HEK293 (cell line): ENCODE data around the gene CD300E.
A peak's percentile ranks its signal among the peaks of the same experiment; 100 is the strongest.

Source experiments
- FEZF1 ChIP-seq: fragments of 450-650 bp; formaldehyde crosslinking; IDR thresholded peaks from 2 replicates; pipeline ENCODE4 v1.5.1; 2016; ENCODE audit warnings: missing biosample characterization, missing genetic modification characterization
- GFI1B ChIP-seq: fragments of 450-650 bp; formaldehyde crosslinking; IDR thresholded peaks from 2 replicates; pipeline ENCODE4 v1.5.1; 2016; ENCODE audit warnings: missing biosample characterization, missing genetic modification characterization
- KLF7 ChIP-seq: fragments of 450-650 bp; formaldehyde crosslinking; IDR thresholded peaks from 2 replicates; pipeline ENCODE4 v1.5.1; 2016; ENCODE audit warnings: missing biosample characterization, missing genetic modification characterization, borderline replicate concordance
- SP2 ChIP-seq: fragments of 450-650 bp; formaldehyde crosslinking; IDR thresholded peaks from 2 replicates; pipeline ENCODE4 v1.5.1; 2016; ENCODE audit warnings: missing biosample characterization, missing genetic modification characterization
- SP7 ChIP-seq: fragments of 450-650 bp; formaldehyde crosslinking; IDR thresholded peaks from 2 replicates; pipeline ENCODE4 v1.5.1; 2016; ENCODE audit warnings: missing biosample characterization, missing genetic modification characterization
- WT1 ChIP-seq: fragments of 450-650 bp; formaldehyde crosslinking; IDR thresholded peaks from 2 replicates; pipeline ENCODE4 v1.5.1; 2016; ENCODE audit warnings: missing biosample characterization, missing genetic modification characterization
- ZBTB48 ChIP-seq: fragments of 450-650 bp; formaldehyde crosslinking; IDR thresholded peaks from 2 replicates; pipeline ENCODE4 v1.5.1; 2016; ENCODE audit warnings: missing biosample characterization, missing genetic modification characterization
- ZBTB6 ChIP-seq: fragments of 450-650 bp; formaldehyde crosslinking; IDR thresholded peaks from 2 replicates; pipeline ENCODE4 v1.5.1; 2017; ENCODE audit warnings: missing biosample characterization, missing genetic modification characterization
- ZNF214 ChIP-seq: fragments of 450-650 bp; formaldehyde crosslinking; IDR thresholded peaks from 2 replicates; pipeline ENCODE4 v1.5.1; 2017; ENCODE audit warnings: missing biosample characterization, mild to moderate bottlenecking, missing genetic modification characterization, borderline replicate concordance
- ZNF266 ChIP-seq: fragments of 450-650 bp; formaldehyde crosslinking; IDR thresholded peaks from 2 replicates; pipeline ENCODE4 v1.5.1; 2016; ENCODE audit warnings: missing biosample characterization, missing genetic modification characterization, low read depth
- ZNF280C ChIP-seq: fragments of 450-650 bp; formaldehyde crosslinking; IDR thresholded peaks from 2 replicates; pipeline ENCODE4 v1.5.1; 2016; ENCODE audit warnings: missing biosample characterization, missing genetic modification characterization
- ZNF350 ChIP-seq: fragments of 450-650 bp; formaldehyde crosslinking; IDR thresholded peaks from 2 replicates; pipeline ENCODE4 v1.5.0; 2017; ENCODE audit warnings: missing biosample characterization, mild to moderate bottlenecking, missing genetic modification characterization
- ZNF362 ChIP-seq: fragments of 450-650 bp; formaldehyde crosslinking; IDR thresholded peaks from 2 replicates; pipeline ENCODE4 v1.5.1; 2016; ENCODE audit warnings: missing biosample characterization, missing genetic modification characterization
- ZNF398 ChIP-seq: fragments of 450-650 bp; formaldehyde crosslinking; IDR thresholded peaks from 2 replicates; pipeline ENCODE4 v1.5.1; 2017; ENCODE audit warnings: missing biosample characterization, missing genetic modification characterization
- ZNF513 ChIP-seq: fragments of 450-650 bp; IDR thresholded peaks from 2 replicates; pipeline ENCODE4 v1.5.1; 2018; ENCODE audit warnings: missing biosample characterization, missing genetic modification characterization
- ZNF518A ChIP-seq: fragments of 450-650 bp; formaldehyde crosslinking; conservative IDR thresholded peaks from 2 replicates; pipeline ENCODE4 v1.5.1; 2016; ENCODE audit warnings: low read depth, missing biosample characterization, missing genetic modification characterization
- ZNF623 ChIP-seq: fragments of 450-650 bp; formaldehyde crosslinking; IDR thresholded peaks from 2 replicates; pipeline ENCODE4 v1.5.1; 2016; ENCODE audit warnings: missing biosample characterization, missing genetic modification characterization
- ZNF639 ChIP-seq: fragments of 450-650 bp; formaldehyde crosslinking; IDR thresholded peaks from 2 replicates; pipeline ENCODE4 v1.5.1; 2016; ENCODE audit warnings: missing biosample characterization, missing genetic modification characterization
- ZNF660 ChIP-seq: fragments of 450-650 bp; IDR thresholded peaks from 2 replicates; pipeline ENCODE4 v1.5.1; 2018; ENCODE audit warnings: missing biosample characterization, mild to moderate bottlenecking, missing genetic modification characterization
- ZNF707 ChIP-seq: fragments of 450-650 bp; formaldehyde crosslinking; IDR thresholded peaks from 2 replicates; pipeline ENCODE4 v1.5.1; 2016; ENCODE audit warnings: missing biosample characterization, missing genetic modification characterization
- ZNF76 ChIP-seq: fragments of 450-650 bp; formaldehyde crosslinking; IDR thresholded peaks from 2 replicates; pipeline ENCODE4; 2016; ENCODE audit warnings: low read depth, missing biosample characterization, missing genetic modification characterization, borderline replicate concordance
- ZNF777 ChIP-seq: fragments of 450-650 bp; formaldehyde crosslinking; IDR thresholded peaks from 2 replicates; pipeline ENCODE4 v1.5.1; 2017; ENCODE audit warnings: missing biosample characterization, missing genetic modification characterization, borderline replicate concordance
- ZNF791 ChIP-seq: fragments of 450-650 bp; formaldehyde crosslinking; IDR thresholded peaks from 2 replicates; pipeline ENCODE4 v1.5.1; 2016; ENCODE audit warnings: missing biosample characterization, missing genetic modification characterization
- ZSCAN16 ChIP-seq: fragments of 450-650 bp; formaldehyde crosslinking; IDR thresholded peaks from 2 replicates; pipeline ENCODE4 v1.5.1; 2016; ENCODE audit warnings: missing biosample characterization, missing genetic modification characterization

CD300E gene

GRCh38 chr17:74569020-74570003 is 54.2 kb downstream of the CD300E start (continued):
- TF ChIP-seq ZNF623 (tag by site-specific recombination) (no peak), ZNF639 (tag by site-specific recombination) (no peak), ZNF513 (tag by site-specific recombination) (no peak), WT1 (tag by site-specific recombination) (0 out of 2 replicates have a peak, but pooled peaks have one; percentile 24), GFI1B (tag by site-specific recombination) (no peak), ZNF660 (tag by site-specific recombination) (no peak), KLF7 (tag by site-specific recombination) (no peak), ZNF791 (no peak), SP2 (tag by site-specific recombination) (no peak), FEZF1 (tag by site-specific recombination) (no peak), ZNF76 (no peak), ZNF398 (no peak), ZNF518A (no peak), ZNF266 (tag by site-specific recombination) (no peak), ZBTB6 (tag by site-specific recombination) (no peak), ZNF777 (tag by site-specific recombination) (0 out of 2 replicates have a peak, but pooled peaks have one; percentile 45), ZNF214 (tag by site-specific recombination) (no peak), SP7 (tag by site-specific recombination) (no peak), ZSCAN16 (tag by site-specific recombination) (no peak), ZNF707 (no peak), ZNF362 (no peak), ZNF350 (tag by site-specific recombination) (no peak), ZNF280C (peak; percentile 57; the same call in 1 of the 2 replicates), ZBTB48 (tag by site-specific recombination) (0 out of 2 replicates have a peak, but pooled peaks have one; percentile 31)
